GM18519 (cell line): ENCODE data around the gene ATG16L2.
"Not testable (repeated sequence)": the region's sequence is repeated elsewhere in the genome, so short reads cannot be mapped to it uniquely, and the experiment has no call there.

Experiments
- ATAC-seq: cut with Tn5 transposase; IDR thresholded peaks from one replicate; pipeline ENCODE4 v1.9.1; 2021; ENCODE audit warnings: mild to moderate bottlenecking, moderate library complexity; ENCODE audit not compliant: unreplicated experiment, low FRiP score

Gene ATG16L2

DNA sequence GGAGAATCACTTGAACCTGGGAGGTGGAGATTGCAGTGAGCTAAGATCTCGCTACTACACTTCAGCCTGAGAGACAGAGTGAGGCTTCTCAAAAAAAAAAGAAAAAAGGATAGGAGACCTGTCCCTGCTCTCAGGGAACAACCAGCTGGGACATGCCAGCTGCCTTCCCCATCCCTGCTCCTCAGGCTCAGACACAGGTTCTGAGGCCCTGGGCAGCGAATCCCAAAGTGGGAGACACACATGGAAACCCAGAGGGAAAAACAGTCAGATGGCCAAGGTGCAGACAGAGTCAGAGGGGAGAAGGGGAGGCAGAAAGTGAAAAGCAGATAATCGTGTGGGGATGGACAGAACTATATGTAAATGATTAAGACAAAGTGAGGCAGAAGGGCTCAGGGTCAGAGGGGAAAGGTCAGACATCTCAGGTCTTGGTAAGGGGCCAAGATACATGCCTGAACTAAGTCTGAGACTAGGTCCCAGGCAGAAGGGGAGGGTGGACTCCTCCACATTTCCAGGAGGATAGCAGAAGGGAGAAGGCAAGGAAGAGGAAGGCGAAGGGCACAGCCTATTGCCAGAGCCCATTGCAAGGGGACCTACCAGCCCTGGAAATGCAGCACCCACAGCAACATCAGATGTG, 34.6 kb upstream of the ATG16L2 start:
- no peak for ATAC-seq

DNA sequence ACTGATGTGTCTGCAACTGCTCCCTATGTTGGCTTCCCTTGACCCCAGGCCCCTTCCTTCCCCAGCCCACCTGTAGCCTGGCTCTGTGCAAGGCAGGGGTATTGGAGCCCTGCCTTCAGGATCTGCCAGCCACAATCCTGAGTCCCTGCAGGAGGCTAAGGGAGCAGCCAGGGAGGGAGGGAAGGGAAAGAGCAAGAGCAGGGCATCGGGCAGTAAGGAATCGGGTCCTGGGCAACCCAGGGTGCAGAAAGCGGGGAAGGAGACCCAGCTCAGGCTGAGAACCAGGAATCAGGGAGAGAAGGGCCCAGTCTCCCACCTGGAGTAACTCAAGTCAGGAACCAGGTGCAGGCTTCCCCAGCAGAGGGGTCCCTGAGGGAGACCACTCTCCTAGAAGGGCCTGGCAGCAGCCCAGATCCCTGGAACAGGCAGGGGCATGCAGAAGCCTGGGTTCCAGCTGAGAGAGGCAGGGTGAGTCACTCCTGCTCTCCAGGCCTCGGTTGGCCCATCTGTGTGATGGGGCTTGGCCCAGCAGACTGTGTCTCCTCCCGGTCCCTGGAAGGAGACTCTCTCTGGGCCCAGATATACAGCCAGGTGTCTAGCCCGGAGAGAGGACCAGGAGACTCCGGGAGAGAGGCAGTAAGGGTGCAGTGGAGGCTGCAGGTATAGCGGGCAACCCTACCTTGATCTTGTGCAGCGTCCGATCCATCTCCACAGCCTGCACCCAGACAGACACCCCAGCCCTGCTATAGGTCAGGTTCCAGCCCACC, 33.7 kb upstream of the ATG16L2 start:
- ATAC-seq = no peak

DNA sequence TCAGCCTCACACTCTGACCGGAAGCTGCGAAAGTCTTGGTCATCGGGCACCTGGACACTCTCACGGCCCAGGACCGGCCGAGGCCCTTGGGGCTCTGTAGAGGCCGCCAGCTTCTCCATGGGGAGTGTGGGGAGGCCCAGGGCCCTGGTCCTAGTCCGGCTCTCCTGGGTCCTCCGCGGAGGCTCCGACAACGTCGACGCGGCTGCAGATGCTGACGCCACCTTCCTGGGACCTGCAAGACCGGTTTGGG, 33.2 kb upstream of the ATG16L2 start:
- ATAC-seq = no peak

DNA sequence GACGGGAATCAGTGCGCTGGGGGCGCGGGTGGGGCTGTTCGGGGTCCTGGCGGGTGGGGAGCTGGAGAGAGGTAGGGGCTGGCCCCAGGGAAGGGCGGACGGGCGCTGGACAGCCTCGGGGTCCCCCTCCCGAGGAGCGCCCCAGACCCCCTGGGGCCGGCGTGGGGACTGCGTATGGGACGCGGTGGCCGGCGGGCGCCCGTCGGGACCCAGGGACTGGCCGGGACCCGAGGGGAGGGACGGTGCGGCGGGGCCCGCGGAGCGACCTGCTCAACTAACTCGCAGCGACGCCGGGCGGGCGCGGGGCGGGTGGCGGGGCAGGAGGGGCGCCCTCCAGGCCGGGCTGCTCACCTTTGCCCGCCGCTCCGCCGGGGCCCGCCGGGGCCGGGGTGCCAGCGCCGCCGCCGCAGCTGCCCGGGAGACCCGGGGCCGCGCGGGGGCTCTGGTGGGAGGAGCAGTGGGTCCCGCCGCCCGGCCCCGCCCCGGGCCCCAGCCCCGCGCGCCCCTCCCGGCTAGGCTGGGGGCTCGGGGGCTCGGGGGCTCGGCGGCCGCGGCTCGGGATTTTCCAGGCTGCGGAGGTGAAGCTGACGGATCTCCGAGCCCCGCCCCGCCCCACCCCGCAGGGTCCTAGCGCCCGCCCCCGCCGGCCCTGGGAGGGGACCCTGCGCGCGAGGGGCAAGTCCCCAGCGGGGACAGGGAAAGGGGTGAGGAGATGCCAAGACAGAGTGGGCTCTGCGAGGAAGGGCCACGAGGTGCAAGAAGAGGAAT, 32.7 kb upstream of the ATG16L2 start:
- ATAC-seq = no peak

DNA sequence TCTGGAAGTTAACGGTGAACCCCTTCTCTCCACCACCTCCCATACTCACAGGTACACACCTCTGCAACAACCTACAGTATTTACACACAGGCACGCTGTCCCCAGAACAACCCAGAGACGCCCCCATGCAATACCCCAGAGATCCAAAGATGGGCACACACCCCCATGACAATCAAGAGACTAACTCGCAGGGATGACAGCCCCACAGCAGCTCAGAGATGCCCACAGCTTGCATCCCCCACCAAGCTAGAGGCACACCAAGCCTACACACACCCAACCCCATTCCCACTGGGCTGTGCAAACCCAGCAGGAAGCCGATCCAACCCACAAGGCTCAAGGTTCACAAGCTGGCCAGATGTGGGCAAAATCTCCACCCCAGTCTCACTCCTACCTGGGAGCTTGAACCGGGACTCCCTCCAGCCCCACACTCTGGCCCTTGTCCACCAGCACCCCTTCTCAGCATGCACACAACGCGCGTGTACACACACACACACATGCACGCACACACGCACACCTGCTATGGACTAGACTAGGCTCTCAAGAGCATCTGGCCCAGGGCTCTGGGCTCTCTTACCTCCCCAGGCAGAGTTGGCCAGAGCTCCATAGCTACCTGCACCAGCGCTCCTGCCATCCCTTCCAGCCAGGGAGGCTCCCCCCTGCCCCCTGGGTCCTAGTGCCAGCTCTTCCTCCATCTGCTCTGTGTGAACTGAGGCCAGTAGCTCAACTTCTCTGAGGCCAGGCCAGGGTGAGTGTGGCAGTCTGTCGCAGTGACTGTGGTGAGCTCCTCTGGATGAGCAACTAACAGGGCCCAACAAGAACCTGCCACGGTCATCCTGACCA, 31.9 kb upstream of the ATG16L2 start:
- no peak for ATAC-seq

DNA sequence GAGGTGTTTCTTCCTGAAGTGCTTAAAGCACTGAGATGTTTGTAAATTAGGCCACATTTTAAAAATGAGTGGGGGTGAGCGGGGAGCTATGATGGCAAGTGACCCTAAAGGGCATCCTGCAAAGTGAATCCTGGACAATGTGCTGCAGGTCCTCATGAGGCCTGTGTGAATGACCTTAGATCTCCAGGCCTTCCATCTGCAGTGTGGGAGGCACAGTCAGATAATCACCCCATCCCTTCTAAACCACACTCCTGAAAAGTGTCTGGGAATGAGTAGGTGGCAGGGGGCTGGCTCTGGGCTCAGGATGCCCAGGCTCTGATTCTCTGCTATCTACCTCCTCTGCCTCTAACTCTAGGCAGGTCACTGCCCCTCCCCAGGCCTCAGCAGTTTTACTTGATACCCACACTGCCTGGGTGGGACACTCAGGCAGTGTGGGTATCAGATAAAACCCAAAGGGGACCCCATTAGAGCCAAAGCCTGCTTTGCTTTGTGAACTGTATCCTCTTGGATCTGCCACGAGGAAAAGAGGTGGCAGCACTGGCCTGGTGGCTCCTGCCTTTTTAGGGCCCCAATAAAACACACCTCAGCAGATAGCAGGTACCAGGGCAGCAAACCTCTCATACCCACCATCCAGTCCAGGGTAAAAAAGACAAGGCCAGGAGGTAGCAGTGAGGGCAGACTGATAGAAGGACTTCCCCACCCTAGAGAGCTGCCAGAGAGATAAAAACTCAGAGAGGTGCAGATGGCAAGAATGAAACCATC, 30.9 kb upstream of the ATG16L2 start:
- no peak for ATAC-seq

DNA sequence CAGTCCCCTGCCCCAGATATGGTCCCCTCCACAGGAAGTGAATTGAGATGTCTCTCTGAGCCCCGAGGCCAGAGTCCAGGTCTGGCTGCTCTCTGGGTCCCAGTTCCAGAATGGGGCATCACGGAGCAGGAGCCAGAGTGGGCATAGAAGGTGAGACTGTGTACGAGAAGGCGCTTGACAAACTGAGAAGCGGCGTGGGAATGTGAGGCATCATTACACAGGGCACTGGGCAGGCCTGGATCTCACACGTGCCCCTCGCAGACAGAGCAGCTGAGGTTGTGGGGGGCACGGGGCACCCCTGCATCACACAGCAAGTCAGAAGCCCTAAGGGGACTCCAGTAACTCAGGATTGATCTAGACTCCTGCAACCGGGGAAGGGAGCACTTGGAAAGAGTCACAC, 29.5 kb upstream of the ATG16L2 start:
- ATAC-seq = no peak

DNA sequence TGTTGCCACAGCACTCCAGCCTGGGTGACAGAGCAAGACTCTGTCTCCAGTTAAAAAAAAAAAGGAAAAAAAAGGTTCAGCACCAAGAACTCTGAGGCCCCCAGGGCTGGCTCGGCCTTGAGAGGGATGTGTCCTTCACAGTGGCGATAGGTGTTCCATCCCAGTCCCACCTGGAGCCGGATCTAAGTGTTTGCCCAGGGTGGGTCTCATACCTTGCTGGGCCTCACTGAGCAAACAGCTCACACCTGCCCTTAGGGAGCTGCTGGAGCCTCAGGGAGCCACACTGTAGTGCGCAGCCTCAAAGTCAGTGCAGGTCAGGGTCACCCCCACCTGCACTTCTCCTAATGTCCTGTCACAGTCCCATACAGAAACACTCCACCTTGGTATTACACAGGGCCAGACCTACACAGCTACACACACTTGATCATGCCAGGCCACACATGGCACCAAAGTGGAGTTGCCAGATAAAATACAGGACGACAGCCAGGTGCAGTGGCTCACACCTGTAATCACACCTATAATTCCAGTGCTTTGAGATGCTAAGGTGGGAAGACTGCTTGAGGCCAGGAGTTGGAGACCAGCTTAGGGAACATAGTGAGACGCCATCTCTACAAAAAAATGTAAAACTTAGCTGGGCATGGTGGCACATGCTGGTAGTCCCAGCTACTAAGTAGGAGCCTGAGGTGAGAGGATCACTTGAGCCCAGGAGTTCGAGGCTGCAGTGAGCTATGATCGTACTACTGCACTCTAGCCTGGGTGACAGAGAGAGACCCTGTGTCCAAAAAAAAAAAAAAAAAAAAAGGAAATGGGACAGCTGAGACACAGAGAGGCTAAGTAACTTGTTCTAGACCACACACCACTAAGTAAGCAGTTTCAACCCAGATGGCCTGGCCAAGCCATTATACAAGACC, 27.7 kb upstream of the ATG16L2 start:
- ATAC-seq = no peak

DNA sequence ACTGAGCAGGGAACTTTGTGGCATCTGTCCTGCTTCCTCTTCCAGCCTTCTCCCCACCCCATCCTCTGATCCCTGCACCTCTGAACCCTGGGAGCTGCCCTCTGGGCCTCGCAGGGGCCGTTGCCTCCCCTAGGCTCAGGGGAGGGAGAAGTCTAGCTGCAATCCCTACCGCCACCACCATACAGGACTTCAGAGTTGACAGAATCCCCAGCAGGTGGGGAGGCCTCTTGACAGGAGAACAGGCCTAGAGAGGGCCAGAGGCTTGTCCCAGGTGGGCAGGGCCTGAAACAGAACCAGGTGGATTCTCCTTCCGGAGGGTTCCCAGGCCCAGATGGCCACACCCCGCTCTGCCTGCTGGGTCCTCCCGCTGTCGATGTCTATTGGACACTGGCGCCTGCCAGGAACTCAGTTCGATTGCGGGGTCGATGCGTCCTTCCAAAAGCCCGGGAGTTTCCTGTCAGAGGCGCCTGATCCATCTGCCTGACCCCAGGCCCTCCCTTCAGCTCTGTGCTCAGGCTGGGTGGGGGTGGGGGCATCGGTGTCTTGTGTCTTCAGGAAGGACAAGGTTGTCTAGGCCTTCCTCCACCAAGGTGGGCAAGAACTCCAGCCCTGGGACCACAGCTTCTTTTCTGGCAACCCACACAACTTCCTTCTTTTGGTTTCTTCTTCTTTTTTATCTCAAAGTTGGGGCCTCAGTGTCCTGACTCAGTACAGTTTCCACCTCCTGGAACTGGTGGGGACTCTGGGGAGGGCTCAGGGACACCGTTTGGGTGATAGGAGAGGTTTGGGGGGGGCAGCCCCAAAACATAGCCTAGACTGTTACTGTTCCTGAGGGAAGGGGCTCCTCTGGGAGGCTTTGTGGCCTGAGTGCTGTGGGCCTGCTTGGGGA, 26.8 kb upstream of the ATG16L2 start:
- no peak for ATAC-seq

DNA sequence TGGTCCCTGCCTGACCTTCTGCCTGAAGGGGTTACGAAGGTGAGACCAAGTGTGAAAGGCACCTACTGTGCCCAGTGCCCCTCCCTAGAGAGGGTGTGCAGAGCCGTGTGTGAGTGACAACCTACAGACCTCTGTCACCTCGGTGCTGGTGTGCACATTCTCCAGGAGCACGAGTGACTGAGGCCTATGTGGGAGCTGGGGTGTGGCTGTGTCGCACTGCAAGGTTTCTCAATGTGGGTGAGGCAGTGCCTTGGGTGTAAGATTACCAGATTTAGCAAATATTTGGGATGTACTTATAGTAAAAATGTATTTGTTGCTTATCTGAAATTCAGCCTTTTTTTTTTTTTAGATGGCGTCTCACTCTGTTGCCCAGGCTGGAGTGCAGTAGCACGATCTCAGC, 26.0 kb upstream of the ATG16L2 start:
- no peak for ATAC-seq

DNA sequence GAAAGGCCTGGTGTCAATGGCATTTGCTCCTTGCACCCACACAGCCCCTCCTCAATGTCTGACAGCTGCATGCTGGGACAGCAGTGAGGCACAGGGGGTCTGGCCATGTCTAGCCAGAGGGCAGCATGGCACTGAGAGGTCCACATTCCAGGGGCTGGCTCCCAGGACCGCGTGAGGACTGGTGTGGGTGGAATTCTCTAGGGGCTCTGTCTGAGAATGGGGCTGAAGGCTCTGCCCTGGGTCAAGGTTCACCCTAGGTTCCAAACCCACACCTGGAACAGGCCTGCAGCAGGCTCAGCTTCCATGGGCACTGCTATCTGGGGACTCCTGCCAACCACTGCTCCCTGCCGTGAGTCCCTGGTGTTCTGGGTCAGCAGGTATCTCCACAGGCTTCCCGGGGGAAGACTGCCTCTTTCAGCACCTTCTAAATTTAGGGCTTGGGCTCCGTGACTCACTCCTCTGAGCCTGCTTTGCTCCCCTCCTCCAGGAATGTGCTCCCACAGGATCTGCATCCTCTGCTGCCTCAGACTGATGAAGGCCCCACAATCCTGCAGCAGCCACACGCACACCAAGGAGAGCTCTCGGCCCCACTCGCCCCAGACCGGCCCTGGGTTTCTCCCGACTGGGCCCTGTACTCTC, 24.6 kb upstream of the ATG16L2 start:
- no peak for ATAC-seq

DNA sequence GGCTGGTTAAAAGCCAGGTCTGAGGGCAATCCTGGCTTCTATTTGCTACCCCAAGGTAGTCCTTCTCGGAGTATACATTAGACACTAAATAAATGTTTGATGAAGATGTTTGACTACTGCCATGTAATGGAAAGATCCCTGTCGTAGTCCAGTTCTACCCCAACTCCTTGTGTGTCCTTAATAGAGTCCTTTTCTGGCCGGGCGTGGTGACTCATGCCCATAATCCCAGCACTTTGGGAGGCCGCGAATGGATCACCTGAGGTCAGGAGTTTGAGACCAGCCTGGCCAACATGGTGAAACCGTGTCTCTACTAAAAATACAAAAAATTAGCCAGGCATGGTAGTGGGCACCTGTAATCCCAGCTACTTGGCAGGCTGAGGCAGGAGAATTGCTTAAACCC, 23.0 kb upstream of the ATG16L2 start:
- not testable (repeated sequence) for ATAC-seq

DNA sequence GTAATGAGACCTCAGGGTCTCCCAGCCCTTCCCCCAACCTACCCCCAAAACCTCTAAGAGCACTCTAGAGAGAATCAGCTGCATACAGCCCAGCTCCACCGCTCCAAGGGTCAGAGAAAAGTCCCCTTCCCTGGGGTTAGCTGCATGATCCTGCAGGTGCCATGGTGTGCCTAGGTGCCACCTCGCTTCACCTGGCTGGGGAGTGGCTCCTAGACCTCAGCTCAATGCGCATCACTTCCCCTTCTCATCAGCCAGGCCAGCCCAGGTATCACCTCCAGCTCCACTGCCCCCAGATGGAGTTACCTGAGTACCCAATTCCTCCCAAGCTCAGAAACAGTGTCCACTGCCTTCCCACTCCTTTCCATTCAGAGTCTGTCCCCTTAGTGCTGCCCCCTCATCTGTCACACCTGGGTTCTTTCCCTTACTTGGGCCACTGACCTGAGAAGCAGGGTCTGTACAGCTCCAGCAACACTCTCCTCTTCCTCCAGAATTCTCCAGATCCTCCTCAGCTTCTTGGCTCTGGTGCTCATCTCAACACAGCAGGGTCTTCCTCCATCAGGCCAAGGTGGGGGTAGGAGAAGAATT, 21.7 kb upstream of the ATG16L2 start:
- ATAC-seq = no peak

DNA sequence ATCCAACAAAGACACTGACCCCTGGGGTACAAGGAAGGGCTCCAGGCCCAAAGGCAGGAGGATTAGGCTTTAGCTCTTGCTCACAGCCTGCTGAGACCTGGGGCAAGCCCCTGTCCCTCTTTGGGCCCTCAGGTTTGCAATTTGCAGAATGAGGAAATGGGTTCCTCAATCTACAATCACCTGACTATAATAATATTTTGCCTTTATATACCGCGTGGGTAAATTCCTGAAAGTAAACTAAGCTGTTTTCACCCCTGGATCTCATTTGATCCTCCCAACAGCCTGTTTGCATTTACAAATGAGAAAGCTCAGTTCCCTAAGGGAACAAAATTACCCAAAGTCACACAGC, 21.2 kb upstream of the ATG16L2 start:
- ATAC-seq = no peak

DNA sequence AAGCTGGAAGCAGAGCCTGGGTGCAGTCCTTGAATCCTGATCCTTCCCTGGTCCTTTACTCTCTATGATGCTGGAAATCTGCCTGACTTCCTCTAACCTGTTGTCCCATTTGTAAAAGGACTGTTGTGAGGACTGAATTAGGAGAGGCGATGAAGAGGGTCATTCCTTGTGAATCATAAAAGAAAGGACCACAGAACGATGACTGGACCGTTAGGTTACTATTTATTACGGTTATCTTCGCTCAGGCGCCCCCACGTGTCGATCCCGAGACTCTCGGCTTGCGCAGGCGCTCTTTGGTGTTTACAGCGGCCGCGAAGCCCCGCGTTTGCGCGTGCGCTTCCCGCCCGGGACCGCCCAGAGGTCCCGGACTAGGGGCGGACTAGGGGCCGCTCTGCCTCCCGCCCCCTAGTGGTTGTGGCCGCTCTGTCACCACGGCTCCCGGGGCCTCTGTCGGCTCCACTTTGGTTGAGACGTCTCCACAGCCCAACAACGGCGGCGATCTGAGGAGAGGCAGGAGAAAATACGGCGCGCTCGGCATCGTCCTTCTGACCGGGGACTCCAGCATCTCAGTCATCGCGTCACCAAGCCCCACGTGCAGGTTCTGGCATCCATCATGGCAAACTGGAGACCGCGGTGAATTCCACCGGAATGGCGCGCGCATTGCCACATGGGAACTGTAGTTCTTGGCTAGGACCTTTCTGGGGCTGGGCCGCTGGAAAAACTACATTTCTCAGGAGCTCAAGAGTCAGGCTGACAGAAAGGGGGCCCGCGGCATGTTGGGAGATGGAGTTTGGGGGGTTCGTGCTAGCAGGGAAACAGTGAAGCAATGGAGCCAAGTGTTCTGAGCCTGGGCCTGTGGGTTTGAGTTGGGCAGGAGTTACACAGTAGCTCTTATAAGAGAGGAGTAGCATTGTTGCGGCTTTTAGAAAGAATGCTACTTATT, 20.5 kb upstream of the ATG16L2 start, which contains the start of gene STARD10:
STARD10 (minus strand) TSS at position 623 of the 943 bp plus-strand sequence. CDS start 12,866 bp downstream, outside the sequence.
- peak; percentile 73 for ATAC-seq

DNA sequence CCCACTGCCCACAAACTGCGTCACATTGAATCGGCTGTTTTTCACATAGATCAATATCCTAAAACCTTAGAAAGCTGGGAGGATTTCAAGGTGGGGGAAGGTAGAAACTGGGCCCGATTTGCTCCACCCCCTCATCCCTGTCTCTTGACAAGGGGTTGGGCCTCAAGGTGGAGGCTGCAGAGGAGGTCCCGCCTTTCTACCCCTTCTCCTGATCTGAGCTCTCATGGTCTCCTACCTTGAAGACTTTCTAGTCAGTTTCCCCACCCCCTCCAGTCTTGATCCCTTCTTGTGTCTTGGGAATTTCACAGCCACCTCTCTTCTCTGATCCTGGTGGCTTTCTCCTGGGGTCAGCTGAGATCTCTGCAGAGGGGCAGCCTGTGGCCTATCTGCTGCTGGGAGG, 15.8 kb upstream of the ATG16L2 start:
- ATAC-seq = no peak
